ENCODE measurements around the gene PTP4A2.

DNA sequence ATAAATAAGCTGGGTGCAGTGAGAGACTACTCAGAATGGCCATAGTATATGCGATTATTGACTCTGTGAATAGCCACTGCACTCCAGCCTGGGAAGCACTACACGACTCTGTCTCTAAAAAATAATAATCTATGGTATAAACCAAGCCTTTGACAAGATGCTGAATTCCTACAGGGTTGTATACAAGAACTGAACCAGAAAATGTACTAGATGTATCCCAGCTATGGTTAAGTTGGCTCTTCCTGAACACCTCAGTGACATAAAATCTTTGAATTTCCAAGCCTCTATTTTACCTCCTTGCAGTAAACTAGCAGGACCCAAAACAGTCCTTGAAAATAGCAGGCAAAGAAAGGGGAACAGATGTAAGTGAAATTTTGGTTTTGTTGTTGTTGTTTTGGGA lies 32.5 kb downstream of the PTP4A2 start:
- TF ChIP-seq CTCF (IDR thresholded peaks at IDR 0.05) (no peak), EP300 (IDR thresholded peaks at IDR 0.05) (no peak)

All from sigmoid colon (tissue), 4 donors.